ENCODE results near the gene SRPK2.

DNA sequence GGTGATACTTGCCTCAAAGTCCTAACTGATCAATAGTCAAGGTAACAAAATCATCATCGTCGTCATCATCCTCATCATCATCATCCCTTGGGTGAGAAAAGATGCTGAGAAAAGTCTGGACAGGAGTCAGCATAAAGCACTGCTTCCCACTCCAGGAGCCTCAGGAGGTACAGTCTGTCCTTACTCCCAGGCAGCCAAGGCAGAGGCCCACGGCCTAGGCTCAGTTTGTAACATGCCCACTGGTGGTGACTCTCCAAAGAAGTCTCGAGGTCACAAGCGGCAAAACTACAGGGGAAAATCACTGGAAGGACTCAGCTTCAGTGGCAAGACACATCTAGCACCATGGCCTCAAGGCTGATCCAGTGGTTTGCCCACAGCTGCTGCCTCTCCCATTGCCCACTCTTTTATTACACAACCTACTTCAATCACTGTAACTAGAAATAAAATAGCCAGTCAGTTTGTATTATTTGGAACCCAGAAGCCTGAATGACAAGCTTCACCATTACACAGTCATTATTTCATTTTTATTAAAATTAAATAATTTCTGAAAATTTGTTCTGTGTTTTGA, 150.4 kb downstream of the SRPK2 start:
- TF ChIP-seq EZH2phosphoT487 (IDR thresholded peaks at IDR 0.05; ENCODE audit: borderline replicate concordance, low read length) (no peak), EZH2 (IDR thresholded peaks at IDR 0.05; ENCODE audit: low read length, unreplicated experiment) (no peak), CTCF (conservative IDR thresholded peaks at IDR 0.05; ENCODE audit: low read depth, low read length) (no peak)

Measured in PC-3 (cell line).